ENCODE data around the gene GEMIN2.
"Not testable (repeated sequence)": the region's sequence is repeated elsewhere in the genome, so short reads cannot be mapped to it uniquely, and the experiment has no call there.

Gene GEMIN2

DNA sequence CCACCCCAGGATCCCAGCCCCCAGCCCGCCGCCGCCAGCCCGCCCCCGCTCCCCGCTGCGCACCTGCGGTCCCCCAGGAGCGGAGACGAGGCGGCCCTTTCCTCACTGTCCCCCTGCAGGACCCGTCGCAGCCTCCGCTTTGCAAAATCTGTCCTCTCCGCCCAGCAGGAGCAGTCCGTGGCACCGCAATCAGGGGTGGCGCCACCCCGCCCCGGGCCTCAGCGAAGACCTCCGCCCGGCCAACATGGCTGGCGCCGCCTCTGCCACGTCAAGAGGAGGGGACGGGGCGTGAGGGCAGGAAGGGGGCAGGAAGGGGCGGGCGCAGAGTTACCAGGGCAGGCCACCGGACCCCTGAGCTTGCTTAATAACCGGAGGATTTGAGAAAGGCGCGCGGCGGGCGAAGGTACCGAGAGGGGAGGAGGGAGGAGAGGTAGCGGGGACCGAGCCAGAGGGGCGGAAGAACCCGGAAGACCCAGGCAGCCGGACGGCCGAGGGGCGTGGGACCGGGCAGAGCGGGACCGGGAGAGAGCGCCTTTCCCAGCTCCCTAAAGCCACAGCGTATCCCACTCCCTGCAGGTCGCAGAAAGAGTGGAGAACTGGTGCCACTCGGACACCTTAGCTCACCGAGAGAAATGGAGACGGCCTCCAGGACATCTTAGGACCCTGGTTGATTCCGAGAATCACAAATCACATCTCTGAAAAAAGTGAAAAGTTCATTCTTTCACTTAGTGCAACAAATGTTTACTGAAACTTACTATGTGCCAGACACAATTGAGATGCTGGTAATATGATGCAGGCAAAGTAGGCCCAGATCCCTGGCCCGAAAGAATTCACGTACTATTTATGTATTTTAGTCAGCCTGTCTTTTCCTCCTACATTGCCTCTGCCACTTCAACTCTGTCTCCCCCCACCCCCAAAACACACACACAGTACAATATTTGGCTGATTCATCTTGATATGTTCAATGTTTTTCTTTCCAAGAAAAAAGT is 10.9 kb upstream of the GEMIN2 start, which contains the start of gene SEC23A:
Gene SEC23A, minus strand, starts transcription at position 267 of the 989 bp plus-strand sequence. CDS start 7,117 bp downstream, outside the sequence.
- H3K4me3 ChIP-seq (ENCODE audit: low read length), result peak within 1 kb of the TSS; percentile 93
- TF ChIP-seq ZNF274 (IDR thresholded peaks at IDR 0.05; ENCODE audit: low read depth, low read length), result no peak

DNA sequence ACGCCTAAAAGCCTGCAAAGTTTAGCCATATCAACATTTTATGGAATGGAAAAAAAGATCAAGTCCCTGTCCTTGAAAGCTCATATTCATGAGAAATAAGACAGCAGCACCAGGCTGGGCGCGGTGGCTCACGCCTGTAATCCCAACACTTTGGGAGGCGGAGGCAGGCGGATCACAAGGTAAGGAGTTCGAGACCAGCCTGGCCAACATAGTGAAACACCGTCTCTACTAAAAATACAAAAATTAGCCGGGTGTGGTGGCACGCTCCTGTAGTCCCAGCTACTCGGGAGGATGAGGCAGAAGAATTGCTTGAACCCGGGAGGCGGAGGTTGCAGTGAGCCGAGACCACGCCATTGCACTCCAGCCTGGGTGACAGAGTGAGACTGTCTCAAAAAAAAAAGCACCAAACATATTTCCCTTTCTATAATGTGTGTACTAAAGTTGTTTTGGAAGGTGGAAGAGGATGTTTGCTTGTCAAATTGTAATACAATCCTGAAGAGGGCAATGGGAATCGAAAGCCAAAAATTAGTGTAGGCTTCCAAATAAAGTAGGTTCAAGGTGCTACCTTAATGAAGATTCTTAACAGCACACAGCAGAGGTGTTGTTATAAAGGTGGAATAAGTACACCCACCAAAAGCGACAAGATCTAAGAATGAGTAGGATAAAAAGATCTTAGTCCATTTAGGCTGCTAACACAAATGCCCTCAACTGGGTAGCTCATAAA is 9.9 kb upstream of the GEMIN2 start:
- peak overlapping the region; percentile 93 for H3K4me3 ChIP-seq (ENCODE audit: low read length)

GRCh38 chr14:39107591-39107996 is 6.5 kb upstream of the GEMIN2 start:
- no peak for TF ChIP-seq ZNF274 (IDR thresholded peaks at IDR 0.05; ENCODE audit: low read depth, low read length)
- no peak overlapping the region for H3K4me3 ChIP-seq (ENCODE audit: low read length)

GRCh38 chr14:39108791-39109190 is 5.3 kb upstream of the GEMIN2 start:
- TF ChIP-seq ZNF274 (IDR thresholded peaks at IDR 0.05; ENCODE audit: low read depth, low read length), result no peak
- no peak overlapping the region for H3K4me3 ChIP-seq (ENCODE audit: low read length)

DNA sequence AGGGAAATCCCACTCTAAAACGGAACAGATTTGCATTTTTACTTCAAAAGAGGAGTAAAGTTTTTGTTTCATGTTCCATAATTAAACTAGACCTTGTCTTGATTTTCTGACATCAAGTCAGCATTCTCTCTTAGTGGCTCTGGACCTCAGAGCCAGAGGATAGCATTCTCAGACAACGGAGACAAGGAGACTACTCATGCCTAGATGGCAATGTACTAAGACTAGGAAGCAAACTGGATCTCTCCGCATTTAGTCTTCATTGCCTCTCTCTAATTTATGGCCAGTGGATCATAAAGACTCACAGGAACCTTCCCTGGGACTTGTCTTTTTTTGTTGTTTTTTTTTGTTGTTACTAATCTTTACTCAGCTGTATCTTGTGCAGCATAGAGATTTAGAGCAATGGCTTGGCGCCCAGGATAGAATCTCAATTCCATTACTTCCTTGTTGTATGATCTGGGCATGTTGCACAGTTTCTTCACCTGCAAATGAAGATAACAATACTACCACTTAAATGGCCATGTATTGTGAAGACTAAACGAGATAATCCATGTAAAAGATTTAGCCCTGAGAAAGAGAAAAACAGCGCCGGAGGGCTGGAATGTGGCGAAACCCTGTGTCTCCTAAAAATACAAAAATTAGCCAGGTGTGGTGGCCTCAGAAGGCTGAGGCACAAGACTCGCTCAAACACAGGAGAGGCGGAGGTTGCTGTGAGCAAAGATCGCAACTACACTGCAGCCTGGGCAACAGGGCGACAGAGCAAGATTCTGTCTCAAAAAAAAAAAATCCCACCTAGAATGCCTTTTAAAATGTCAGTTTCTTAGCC is 4.0 kb upstream of the GEMIN2 start:
- no peak overlapping the region for H3K4me3 ChIP-seq (ENCODE audit: low read length)
- no peak for TF ChIP-seq ZNF274 (IDR thresholded peaks at IDR 0.05; ENCODE audit: low read depth, low read length)

DNA sequence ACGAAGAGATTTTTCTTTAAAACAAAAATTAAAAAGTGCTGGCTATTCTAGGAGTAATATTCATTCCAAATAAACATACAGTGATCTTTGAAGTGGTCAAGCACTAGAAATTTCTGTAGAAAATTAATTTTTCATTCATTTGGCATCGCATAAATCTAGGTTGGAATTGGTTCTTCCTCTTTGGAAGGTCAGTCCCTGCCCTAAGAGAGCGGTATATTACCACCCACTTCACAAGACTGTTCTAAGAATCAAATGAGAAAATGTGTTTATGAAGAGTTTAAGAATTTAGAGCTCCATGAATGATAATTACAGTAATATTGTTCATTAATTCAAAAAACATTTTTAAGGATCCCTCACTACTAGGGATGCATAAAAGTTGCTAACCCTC is 444 bp upstream of the GEMIN2 start:
- H3K4me3 ChIP-seq (ENCODE audit: low read length), result peak overlapping the region; percentile 96
- no peak for TF ChIP-seq ZNF274 (IDR thresholded peaks at IDR 0.05; ENCODE audit: low read depth, low read length)

DNA sequence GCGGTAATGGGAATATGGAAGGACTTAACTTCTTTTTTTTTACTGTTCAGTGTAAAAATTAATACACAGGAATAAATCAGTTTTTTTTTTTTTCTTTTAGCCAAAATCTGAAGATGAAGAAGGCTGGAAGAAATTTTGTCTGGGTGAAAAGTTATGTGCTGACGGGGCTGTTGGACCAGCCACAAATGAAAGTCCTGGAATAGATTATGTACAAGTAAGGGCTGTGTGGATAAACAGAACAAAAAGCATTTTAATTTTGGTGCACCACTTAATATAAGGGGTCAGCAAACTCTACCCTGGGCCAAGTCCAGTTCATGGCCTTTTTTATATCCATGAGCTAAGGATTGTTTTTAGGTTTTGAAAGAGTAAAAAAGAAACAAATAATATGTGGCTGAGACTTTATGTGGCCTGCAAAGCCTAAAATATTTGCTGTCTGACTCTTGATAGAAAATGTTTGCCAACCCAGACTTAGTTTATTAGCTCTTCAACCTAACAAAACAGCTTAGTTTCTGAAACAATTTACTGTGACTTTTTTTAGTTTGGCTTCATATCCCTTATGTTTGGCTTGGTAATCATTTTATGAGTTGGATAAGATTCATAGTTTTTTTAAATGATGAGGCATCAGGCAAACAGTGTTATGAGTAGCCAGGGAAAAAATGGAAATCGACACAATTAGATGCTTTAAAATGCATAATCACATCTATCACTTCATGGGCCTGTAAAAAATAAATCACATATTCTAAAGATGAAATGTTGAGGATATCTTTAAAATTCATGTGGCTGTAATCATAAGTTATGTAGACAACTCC is 8.4 kb downstream of the GEMIN2 start:
- no peak overlapping the region for H3K4me3 ChIP-seq (ENCODE audit: low read length)

GRCh38 chr14:39137835-39138234 is 23.7 kb downstream of the GEMIN2 start:
- not testable (repeated sequence) for H3K4me3 ChIP-seq (ENCODE audit: low read length)

More for the DNA sequence above, 8.4 kb downstream of the GEMIN2 start:
- TF ChIP-seq ZNF274 (IDR thresholded peaks at IDR 0.05; ENCODE audit: low read depth, low read length), result no peak

- TF ChIP-seq ZNF274 (IDR thresholded peaks at IDR 0.05; ENCODE audit: low read depth, low read length), result no peak
Measured at GRCh38 chr14:39138440-39138839, 24.3 kb downstream of the GEMIN2 start.

GRCh38 chr14:39140170-39140569 is 26.0 kb downstream of the GEMIN2 start:
- no peak for TF ChIP-seq ZNF274 (IDR thresholded peaks at IDR 0.05; ENCODE audit: low read depth, low read length)
- no peak overlapping the region for H3K4me3 ChIP-seq (ENCODE audit: low read length)

More at GRCh38 chr14:39138440-39138839, 24.3 kb downstream of the GEMIN2 start:
- no peak overlapping the region for H3K4me3 ChIP-seq (ENCODE audit: low read length)

- not testable (repeated sequence) for H3K4me3 ChIP-seq (ENCODE audit: low read length)
Measured at GRCh38 chr14:39141623-39142022, 27.5 kb downstream of the GEMIN2 start.

DNA sequence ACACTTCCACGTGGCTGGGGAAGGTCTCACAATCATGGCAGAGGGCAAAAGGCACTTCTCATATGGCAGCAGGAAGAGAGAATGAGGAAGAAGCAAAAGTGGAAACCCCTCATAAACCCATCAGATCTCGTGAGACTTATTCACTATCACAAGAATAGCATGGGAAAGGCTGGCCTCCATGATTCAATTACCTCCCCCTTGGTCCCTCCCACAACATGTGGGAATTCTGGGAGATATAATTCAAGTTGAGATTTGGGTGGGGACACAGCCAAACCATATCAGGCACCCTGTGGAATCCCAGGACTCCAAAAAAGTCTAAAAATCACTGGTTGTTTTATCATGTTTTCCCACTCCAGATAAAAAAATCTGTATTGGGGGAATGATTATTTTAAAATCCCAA is 29.1 kb downstream of the GEMIN2 start:
- H3K4me3 ChIP-seq (ENCODE audit: low read length), result not testable (repeated sequence)

DNA sequence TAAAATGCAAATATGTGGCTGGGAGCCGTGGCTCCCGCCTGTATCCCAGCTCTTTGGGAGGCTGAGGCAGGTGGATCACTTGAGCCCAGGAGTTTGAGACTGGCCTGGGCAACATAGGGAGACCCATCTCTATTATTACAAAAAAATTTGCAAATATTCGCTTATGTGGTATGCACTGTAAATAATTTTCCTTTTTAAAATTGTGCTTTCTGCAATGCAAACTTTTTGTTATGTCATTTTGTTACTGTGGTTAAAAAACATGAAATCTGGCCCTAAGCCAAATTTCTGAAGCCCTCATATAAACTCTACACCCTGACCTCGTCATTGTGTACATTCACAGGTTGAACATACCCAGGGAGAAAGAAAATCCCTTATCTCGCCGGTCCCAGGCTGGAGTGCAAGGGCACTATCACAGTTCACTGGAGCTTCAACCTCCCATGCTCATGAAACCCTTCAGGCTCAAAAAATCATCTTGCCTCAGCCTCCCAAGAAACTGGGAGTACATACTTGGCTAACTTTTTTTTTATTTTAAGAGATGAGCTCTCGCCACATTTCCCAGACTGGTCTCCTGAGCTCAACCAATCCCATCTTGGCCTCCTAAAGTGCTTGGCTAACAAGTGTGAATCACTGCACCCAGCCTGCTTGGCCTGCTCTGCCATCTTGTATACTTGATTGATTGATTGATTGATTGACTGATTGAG is 31.3 kb downstream of the GEMIN2 start:
- H3K4me3 ChIP-seq (ENCODE audit: low read length), result no peak overlapping the region
- no peak for TF ChIP-seq ZNF274 (IDR thresholded peaks at IDR 0.05; ENCODE audit: low read depth, low read length)

All from GM08714 (cell line).